HEK293 (cell line): ENCODE measurements around the gene SH2B2.

Source experiments
- CTCF ChIA-PET: fragments of 350-600 bp; formaldehyde crosslinking; extraction: SDS; loops from one replicate; lab custom pipeline; 2021; ENCODE audit warnings: antibody characterized with exemption; lab: Yijun Ruan, JAX
- POLR2A ChIA-PET: fragments of 300-600 bp; formaldehyde crosslinking; extraction: SDS; loops from one replicate; lab custom pipeline; 2020; ENCODE audit warnings: antibody characterized with exemption, inconsistent platforms; lab: Yijun Ruan, JAX
- H3K27ac ChIP-seq: fragments of 200-500 bp; sonication (Bioruptor generic); 2 replicates; pipeline ENCODE4 v1.5.1; 2014; ENCODE audit warnings: low read depth, low read length, control low read depth, inconsistent platforms; ENCODE audit errors: extremely low read depth
- H3K36me3 ChIP-seq, 2 experiments: fragments of 200-500 bp in 1 of 2; sonication (Bioruptor generic) in 1 of 2; 1 replicate in 1 of 2; 2 replicates in 1 of 2; pipeline ENCODE4 v1.5.1; 2014 to 2017; ENCODE audit warnings: inconsistent platforms in 2 of 2, low read length in 2 of 2; ENCODE audit not compliant: control insufficient read depth in 2 of 2, insufficient read depth in 1 of 2
- H3K4me1 ChIP-seq: fragments of 200-500 bp; sonication (Bioruptor generic); 2 replicates; pipeline ENCODE4 v1.5.1; 2014; ENCODE audit warnings: mild to moderate bottlenecking, low read length, inconsistent platforms; ENCODE audit not compliant: control insufficient read depth, insufficient read depth
- H3K4me3 ChIP-seq: 2 replicates; pipeline ENCODE4 v1.5.1; 2011; ENCODE audit warnings: low read depth, mild to moderate bottlenecking, control low read depth, low read length, moderate library complexity
- H3K9me3 ChIP-seq: fragments of 200-500 bp; sonication (Bioruptor generic); 2 replicates; pipeline ENCODE4 v1.5.1; 2014; ENCODE audit warnings: low read depth, low read length, inconsistent platforms; ENCODE audit not compliant: control insufficient read depth, insufficient read depth
- BCL11A ChIP-seq: fragments of 450-650 bp; formaldehyde crosslinking; IDR thresholded peaks from 2 replicates; pipeline ENCODE4 v1.5.1; 2016; ENCODE audit warnings: low read depth, missing biosample characterization, missing genetic modification characterization
- BCL11B ChIP-seq: fragments of 450-650 bp; formaldehyde crosslinking; IDR thresholded peaks from 2 replicates; pipeline ENCODE4 v1.5.1; 2016; ENCODE audit warnings: low read depth, missing biosample characterization, missing genetic modification characterization
- IKZF3 ChIP-seq: fragments of 450-650 bp; IDR thresholded peaks from 2 replicates; pipeline ENCODE4 v1.5.0; 2018; ENCODE audit warnings: missing biosample characterization, mild to moderate bottlenecking, missing genetic modification characterization, moderate library complexity
- INSM2 ChIP-seq: fragments of 450-650 bp; formaldehyde crosslinking; IDR thresholded peaks from 2 replicates; pipeline ENCODE4 v1.5.1; 2016; ENCODE audit warnings: missing biosample characterization, missing genetic modification characterization
- KLF1 ChIP-seq: fragments of 450-650 bp; formaldehyde crosslinking; IDR thresholded peaks from 2 replicates; pipeline ENCODE4 v1.5.1; 2016; ENCODE audit warnings: missing biosample characterization, missing genetic modification characterization
- KLF10 ChIP-seq: fragments of 450-650 bp; IDR thresholded peaks from 2 replicates; pipeline ENCODE4 v1.5.1; 2018; ENCODE audit warnings: missing biosample characterization, mild to moderate bottlenecking, missing genetic modification characterization
- KLF17 ChIP-seq: fragments of 450-650 bp; formaldehyde crosslinking; IDR thresholded peaks from 2 replicates; pipeline ENCODE4 v1.5.1; 2016; ENCODE audit warnings: missing biosample characterization, missing genetic modification characterization
- KLF7 ChIP-seq: fragments of 450-650 bp; formaldehyde crosslinking; IDR thresholded peaks from 2 replicates; pipeline ENCODE4 v1.5.1; 2016; ENCODE audit warnings: missing biosample characterization, missing genetic modification characterization, borderline replicate concordance
- KLF9 ChIP-seq: fragments of 450-650 bp; formaldehyde crosslinking; IDR thresholded peaks from 2 replicates; pipeline ENCODE4 v1.5.1; 2016; ENCODE audit warnings: missing biosample characterization, missing genetic modification characterization, low read depth
- REPIN1 ChIP-seq: fragments of 450-650 bp; formaldehyde crosslinking; IDR thresholded peaks from 2 replicates; pipeline ENCODE4 v1.5.1; 2017; ENCODE audit warnings: missing biosample characterization, missing genetic modification characterization, low read depth
- WT1 ChIP-seq: fragments of 450-650 bp; formaldehyde crosslinking; IDR thresholded peaks from 2 replicates; pipeline ENCODE4 v1.5.1; 2016; ENCODE audit warnings: missing biosample characterization, missing genetic modification characterization
- ZBTB21 ChIP-seq: fragments of 450-650 bp; formaldehyde crosslinking; IDR thresholded peaks from 2 replicates; pipeline ENCODE4 v1.5.1; 2017; ENCODE audit warnings: missing biosample characterization, missing genetic modification characterization
- ZBTB49 ChIP-seq: fragments of 450-650 bp; formaldehyde crosslinking; IDR thresholded peaks from 2 replicates; pipeline ENCODE4 v1.5.1; 2016; ENCODE audit warnings: missing biosample characterization, missing genetic modification characterization, low read depth
- ZBTB8A ChIP-seq: fragments of 450-650 bp; formaldehyde crosslinking; IDR thresholded peaks from 2 replicates; pipeline ENCODE4 v1.5.1; 2016; ENCODE audit warnings: missing biosample characterization, missing genetic modification characterization
- ZNF10 ChIP-seq: fragments of 450-650 bp; formaldehyde crosslinking; IDR thresholded peaks from 2 replicates; pipeline ENCODE4 v1.5.1; 2017; ENCODE audit warnings: missing biosample characterization, missing genetic modification characterization
- ZNF132 ChIP-seq: fragments of 450-650 bp; formaldehyde crosslinking; IDR thresholded peaks from 2 replicates; pipeline ENCODE4 v1.5.1; 2017; ENCODE audit warnings: missing biosample characterization, missing genetic modification characterization, borderline replicate concordance
- ZNF155 ChIP-seq: fragments of 450-650 bp; formaldehyde crosslinking; IDR thresholded peaks from 2 replicates; pipeline ENCODE4 v1.5.1; 2016; ENCODE audit warnings: missing biosample characterization, missing genetic modification characterization
- ZNF16 ChIP-seq: fragments of 450-650 bp; formaldehyde crosslinking; IDR thresholded peaks from 2 replicates; pipeline ENCODE4 v1.5.1; 2016; ENCODE audit warnings: low read depth, missing biosample characterization, missing genetic modification characterization
- ZNF169 ChIP-seq: fragments of 450-650 bp; formaldehyde crosslinking; IDR thresholded peaks from 2 replicates; pipeline ENCODE4 v1.5.1; 2016; ENCODE audit warnings: missing biosample characterization, missing genetic modification characterization
- ZNF366 ChIP-seq: fragments of 450-650 bp; formaldehyde crosslinking; conservative IDR thresholded peaks from 2 replicates; pipeline ENCODE4 v1.5.1; 2016; ENCODE audit warnings: missing biosample characterization, missing genetic modification characterization
- ZNF76 ChIP-seq: fragments of 450-650 bp; formaldehyde crosslinking; IDR thresholded peaks from 2 replicates; pipeline ENCODE4; 2016; ENCODE audit warnings: low read depth, missing biosample characterization, missing genetic modification characterization, borderline replicate concordance
- TF ChIP-seq, protein P1 (sequence below): fragments of 450-650 bp; formaldehyde crosslinking; IDR thresholded peaks from 2 replicates; pipeline ENCODE4 v1.5.1; 2017; ENCODE audit warnings: missing biosample characterization, missing genetic modification characterization
- TF ChIP-seq, protein P2 (sequence below): fragments of 450-650 bp; formaldehyde crosslinking; IDR thresholded peaks from 2 replicates; pipeline ENCODE4 v1.5.1; 2016; ENCODE audit warnings: missing biosample characterization, missing genetic modification characterization

The SH2B2 gene

GRCh38 chr7:102306916-102307677 is 20.4 kb downstream of the SH2B2 start (continued):
- no peak for TF ChIP-seq ZNF155 (tag by site-specific recombination)
- TF ChIP-seq BCL11B: no peak
- TF ChIP-seq KLF9: peak; percentile 66; the same call in 1 of the 2 replicates
- no peak for TF ChIP-seq REPIN1 (tag by site-specific recombination)
- TF ChIP-seq IKZF3: no peak
- peak; percentile 32; the same call in 1 of the 2 replicates for TF ChIP-seq KLF17 (tag by site-specific recombination)
- TF ChIP-seq ZNF76: no peak
- TF ChIP-seq ZNF169 (tag by site-specific recombination): no peak
- TF ChIP-seq ZNF16 (tag by site-specific recombination): no peak
- TF ChIP-seq, protein P1, sequence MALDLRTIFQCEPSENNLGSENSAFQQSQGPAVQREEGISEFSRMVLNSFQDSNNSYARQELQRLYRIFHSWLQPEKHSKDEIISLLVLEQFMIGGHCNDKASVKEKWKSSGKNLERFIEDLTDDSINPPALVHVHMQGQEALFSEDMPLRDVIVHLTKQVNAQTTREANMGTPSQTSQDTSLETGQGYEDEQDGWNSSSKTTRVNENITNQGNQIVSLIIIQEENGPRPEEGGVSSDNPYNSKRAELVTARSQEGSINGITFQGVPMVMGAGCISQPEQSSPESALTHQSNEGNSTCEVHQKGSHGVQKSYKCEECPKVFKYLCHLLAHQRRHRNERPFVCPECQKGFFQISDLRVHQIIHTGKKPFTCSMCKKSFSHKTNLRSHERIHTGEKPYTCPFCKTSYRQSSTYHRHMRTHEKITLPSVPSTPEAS: no peak
- TF ChIP-seq INSM2 (tag by site-specific recombination): no peak
- TF ChIP-seq ZNF10 (tag by site-specific recombination): no peak
- TF ChIP-seq ZBTB49: no peak
- TF ChIP-seq KLF1: peak; percentile 82

- H3K4me3 ChIP-seq: no peak overlapping the region
- no peak overlapping the region for H3K27ac ChIP-seq
- H3K4me1 ChIP-seq: peaks cover 7% of the 10 kb centered on the region; the same call in 1 of the 2 replicates
- CTCF ChIA-PET: interaction anchor here (0.6 to 0.7 kb wide), 2 partner anchors 78 to 81 kb away, joined by 5 to 6 read pairs; no protein-coding TSS in a partner anchor
- H3K36me3 ChIP-seq: no peaks in the 10 kb centered on the region; a peak in 1 of 3 replicates
- TF ChIP-seq KLF7 (tag by site-specific recombination) (no peak), ZNF16 (tag by site-specific recombination) (peak; percentile 93), KLF10 (tag by site-specific recombination) (no peak)
- TF ChIP-seq, all 188 proteins: peak for 1
- no peaks in the 10 kb centered on the region for H3K9me3 ChIP-seq
- POLR2A ChIA-PET: no interaction called here
Measured at GRCh38 chr7:102310414-102310815, 23.7 kb downstream of the SH2B2 start.

- H3K9me3 ChIP-seq: no peaks in the 10 kb centered on the region
- POLR2A ChIA-PET: interaction anchor here (0.6 kb wide), 1 partner anchor 14 kb away, joined by 3 read pairs; no protein-coding TSS in a partner anchor
- TF ChIP-seq ZBTB21 (tag by site-specific recombination) (no peak), ZNF366 (tag by site-specific recombination) (peak; percentile 56; the same call in 1 of the 2 replicates), ZNF132 (tag by site-specific recombination) (no peak), ZBTB8A (tag by site-specific recombination) (no peak), WT1 (tag by site-specific recombination) (no peak), BCL11A (tag by site-specific recombination) (no peak)
- TF ChIP-seq, protein P2, sequence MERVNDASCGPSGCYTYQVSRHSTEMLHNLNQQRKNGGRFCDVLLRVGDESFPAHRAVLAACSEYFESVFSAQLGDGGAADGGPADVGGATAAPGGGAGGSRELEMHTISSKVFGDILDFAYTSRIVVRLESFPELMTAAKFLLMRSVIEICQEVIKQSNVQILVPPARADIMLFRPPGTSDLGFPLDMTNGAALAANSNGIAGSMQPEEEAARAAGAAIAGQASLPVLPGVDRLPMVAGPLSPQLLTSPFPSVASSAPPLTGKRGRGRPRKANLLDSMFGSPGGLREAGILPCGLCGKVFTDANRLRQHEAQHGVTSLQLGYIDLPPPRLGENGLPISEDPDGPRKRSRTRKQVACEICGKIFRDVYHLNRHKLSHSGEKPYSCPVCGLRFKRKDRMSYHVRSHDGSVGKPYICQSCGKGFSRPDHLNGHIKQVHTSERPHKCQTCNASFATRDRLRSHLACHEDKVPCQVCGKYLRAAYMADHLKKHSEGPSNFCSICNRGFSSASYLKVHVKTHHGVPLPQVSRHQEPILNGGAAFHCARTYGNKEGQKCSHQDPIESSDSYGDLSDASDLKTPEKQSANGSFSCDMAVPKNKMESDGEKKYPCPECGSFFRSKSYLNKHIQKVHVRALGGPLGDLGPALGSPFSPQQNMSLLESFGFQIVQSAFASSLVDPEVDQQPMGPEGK (tag by site-specific recombination): no peak
- TF ChIP-seq, all 188 proteins: peak for 1
- CTCF ChIA-PET: no interaction called here
- Histone ChIP-seq H3K36me3 (no peaks in the 10 kb centered on the region; a peak in 1 of 3 replicates), H3K27ac (no peak overlapping the region), H3K4me1 (peaks cover 4% of the 10 kb centered on the region; the same call in 1 of the 2 replicates), H3K4me3 (no peak overlapping the region)
Measured at GRCh38 chr7:102312317-102312716, 25.6 kb downstream of the SH2B2 start.
